GM18519 (cell line): ENCODE data around the gene RTN4RL2.

Experiments used
- ATAC-seq: cut with Tn5 transposase; IDR thresholded peaks from one replicate; pipeline ENCODE4 v1.9.1; 2021; ENCODE audit warnings: mild to moderate bottlenecking, moderate library complexity; ENCODE audit not compliant: unreplicated experiment, low FRiP score

RTN4RL2 gene

GRCh38 chr11:57460758-57461749 lies 726 bp downstream of the RTN4RL2 start:
- no peak for ATAC-seq

- no peak for ATAC-seq
These were observed 1.6 kb downstream of the RTN4RL2 start for GRCh38 chr11:57461841-57462489.

- ATAC-seq, result no peak
These were observed 2.3 kb downstream of the RTN4RL2 start for GRCh38 chr11:57462597-57462996.

GRCh38 chr11:57463671-57464538 lies 3.6 kb downstream of the RTN4RL2 start:
- ATAC-seq, result no peak

GRCh38 chr11:57464539-57465181 lies 4.3 kb downstream of the RTN4RL2 start:
- ATAC-seq, result no peak

GRCh38 chr11:57466680-57467079 lies 6.4 kb downstream of the RTN4RL2 start:
- ATAC-seq, result no peak

GRCh38 chr11:57467508-57468157 lies 7.3 kb downstream of the RTN4RL2 start:
- no peak for ATAC-seq

GRCh38 chr11:57468276-57468675 lies 7.9 kb downstream of the RTN4RL2 start:
- ATAC-seq, result no peak

GRCh38 chr11:57469268-57469667 lies 8.9 kb downstream of the RTN4RL2 start:
- ATAC-seq, result no peak

GRCh38 chr11:57471496-57471895 lies 11.2 kb downstream of the RTN4RL2 start:
- ATAC-seq, result no peak

GRCh38 chr11:57473285-57473841 lies 13.0 kb downstream of the RTN4RL2 start:
- ATAC-seq, result no peak

- ATAC-seq, result no peak
These were observed 13.9 kb downstream of the RTN4RL2 start for GRCh38 chr11:57474017-57474802.

GRCh38 chr11:57474803-57475115 lies 14.4 kb downstream of the RTN4RL2 start:
- no peak for ATAC-seq

GRCh38 chr11:57475191-57475590 lies 14.9 kb downstream of the RTN4RL2 start:
- ATAC-seq, result no peak

GRCh38 chr11:57475671-57476046 lies 15.3 kb downstream of the RTN4RL2 start:
- ATAC-seq, result no peak

- ATAC-seq, result peak; percentile 23
These were observed 15.9 kb downstream of the RTN4RL2 start for GRCh38 chr11:57476047-57476756.

GRCh38 chr11:57476757-57477506 lies 16.6 kb downstream of the RTN4RL2 start:
- peak; percentile 39 for ATAC-seq
